A549 (cell line): Measurements from ENCODE around the gene CELF4. TPM values are rescaled to one million over a fixed set of nuclear protein-coding genes. Genes with fewer than 3 reads are reported as not detected.
"Not testable (repeated sequence)": the region's sequence is repeated elsewhere in the genome, so short reads cannot be mapped to it uniquely, and the experiment has no call there.

Experiments used
- ATAC-seq, 2 experiments: fragments of 200-7000 bp in 1 of 2; fragments of >200 bp in 1 of 2; cut with Nextera tagmentation in 1 of 2; cut with Tn5 transposase in 1 of 2; 3 replicates each; pipeline versions ENCODE4 v1.8.0 to v1.9.1; 2018 to 2020; ENCODE audit warnings: mild to moderate bottlenecking in 1 of 2, moderate library complexity in 1 of 2
- CTCF ChIA-PET: fragments of 300-600 bp; sonication (Branson Sonifier 250); formaldehyde crosslinking; extraction: SDS; loops from one replicate; lab custom pipeline; 2021; ENCODE audit warnings: antibody characterized with exemption, inconsistent platforms; lab: Yijun Ruan, JAX
- POLR2A ChIA-PET: fragments of 350-600 bp; formaldehyde crosslinking; extraction: SDS; loops from one replicate; lab custom pipeline; 2021; ENCODE audit warnings: antibody characterized with exemption, inconsistent platforms; lab: Yijun Ruan, JAX
- DNase-seq, 2 experiments: peaks; one replicate each; pipeline versions ENCODE4 v3.0.0 to v3.0.0-alpha.2; 2011 to 2016; ENCODE audit warnings: low read depth in 1 of 2, low spot score in 1 of 2
- FAIRE-seq: peaks from 2 replicates; lab custom pipeline; 2011; peaks lifted over from hg19 to GRCh38; lab: Jason Lieb, UNC
- H3K27ac ChIP-seq, 2 experiments: fragments of >200 bp; sonication (Bioruptor Twin); formaldehyde crosslinking; 3 replicates each; pipeline ENCODE4 v1.5.1; 2016 to 2017
- H3K4me1 ChIP-seq: fragments of >200 bp; sonication (Bioruptor Twin); formaldehyde crosslinking; 3 replicates; pipeline ENCODE4 v1.6.1; 2016
- H3K4me2 ChIP-seq: fragments of >200 bp; sonication (Bioruptor Twin); formaldehyde crosslinking; 3 replicates; pipeline ENCODE4 v1.6.1; 2016
- H3K4me3 ChIP-seq: fragments of >200 bp; sonication (Bioruptor Twin); formaldehyde crosslinking; 3 replicates; pipeline ENCODE4 v1.5.1; 2016
- H3K9me3 ChIP-seq: fragments of >200 bp; sonication (Bioruptor Twin); formaldehyde crosslinking; 3 replicates; pipeline ENCODE4 v1.6.1; 2016
- BHLHE40 ChIP-seq: IDR thresholded peaks from 2 replicates; pipeline ENCODE4 v1.6.1; 2012; ENCODE audit warnings: low read depth, low read length, inconsistent platforms
- CBX2 ChIP-seq: fragments of 200-600 bp; sonication (generic); IDR thresholded peaks from 2 replicates; pipeline ENCODE4 v1.6.1; 2016; ENCODE audit warnings: low read depth, mild to moderate bottlenecking, borderline replicate concordance
- CBX8 ChIP-seq: fragments of 200-600 bp; sonication (generic); IDR thresholded peaks from 2 replicates; pipeline ENCODE4 v1.6.1; 2016
- CHD4 ChIP-seq: fragments of 200-600 bp; sonication (generic); IDR thresholded peaks from 2 replicates; pipeline ENCODE4 v1.6.1; 2016; ENCODE audit warnings: antibody characterized with exemption, mild to moderate bottlenecking, borderline replicate concordance
- EHMT2 ChIP-seq: fragments of 200-600 bp; sonication (generic); IDR thresholded peaks from 2 replicates; pipeline ENCODE4 v1.6.1; 2016; ENCODE audit warnings: antibody characterized with exemption, low read depth, mild to moderate bottlenecking, moderate library complexity
- ELK1 ChIP-seq: fragments of 150-350 bp; IDR thresholded peaks from 2 replicates; pipeline ENCODE4 v1.6.1; 2014; ENCODE audit warnings: low read depth, mild to moderate bottlenecking, low read length
- EP300 ChIP-seq, 2 experiments: fragments of >200 bp; sonication (Bioruptor Twin); formaldehyde crosslinking; IDR thresholded peaks; 2 replicates in 1 of 2; 3 replicates in 1 of 2; pipeline ENCODE4 v1.6.1; 2016 to 2017
- ESRRA ChIP-seq: fragments of 150-350 bp; IDR thresholded peaks from 2 replicates; pipeline ENCODE4 v1.6.1; 2014; ENCODE audit warnings: mild to moderate bottlenecking, low read length, borderline replicate concordance
- HMGXB4 ChIP-seq: fragments of 250-450 bp; sonication (Bioruptor Pico); IDR thresholded peaks from 2 replicates; pipeline ENCODE4 v1.5.0; 2021; ENCODE audit warnings: mild to moderate bottlenecking, moderate library complexity, borderline replicate concordance
- HOXA7 ChIP-seq: fragments of 250-450 bp; sonication (Bioruptor Pico); IDR thresholded peaks from 2 replicates; pipeline ENCODE4 v1.5.0; 2020; ENCODE audit warnings: mild to moderate bottlenecking, moderate library complexity
- HOXB13 ChIP-seq: fragments of 250-450 bp; sonication (Bioruptor Pico); IDR thresholded peaks from 2 replicates; pipeline ENCODE4 v1.5.0; 2020; ENCODE audit warnings: low read depth, mild to moderate bottlenecking, moderate library complexity
- HOXB5 ChIP-seq: fragments of 250-450 bp; sonication (Bioruptor Pico); IDR thresholded peaks from 2 replicates; pipeline ENCODE4 v1.5.0; 2020; ENCODE audit warnings: mild to moderate bottlenecking, moderate library complexity
- JUN ChIP-seq, 2 experiments: fragments of >200 bp; sonication (Bioruptor Twin); formaldehyde crosslinking; IDR thresholded peaks; 2 replicates in 1 of 2; 3 replicates in 1 of 2; pipeline ENCODE4 v1.6.1; 2016 to 2017
- JUNB ChIP-seq: fragments of >200 bp; sonication (Bioruptor Twin); formaldehyde crosslinking; IDR thresholded peaks from 2 replicates; pipeline ENCODE4 v1.6.1; 2016
- KDM1A ChIP-seq: fragments of 200-600 bp; sonication (generic); IDR thresholded peaks from 2 replicates; pipeline ENCODE4 v1.6.1; 2016; ENCODE audit warnings: low read depth, mild to moderate bottlenecking
- MAZ ChIP-seq: fragments of 150-350 bp; IDR thresholded peaks from 2 replicates; pipeline ENCODE4 v1.6.1; 2014; ENCODE audit warnings: antibody characterized with exemption, low read depth, low read length, borderline replicate concordance
- NFE2L2 ChIP-seq: fragments of 150-350 bp; conservative IDR thresholded peaks from 2 replicates; pipeline ENCODE4 v1.6.1; 2014; ENCODE audit warnings: low read length
- NR3C1 ChIP-seq: fragments of >200 bp; sonication (Bioruptor Twin); formaldehyde crosslinking; IDR thresholded peaks from 3 replicates; pipeline ENCODE4 v1.6.1; 2017
- POLR2A ChIP-seq: IDR thresholded peaks from 2 replicates; pipeline ENCODE4 v1.6.1; 2012; ENCODE audit warnings: mild to moderate bottlenecking, low read length
- POLR2AphosphoS2 ChIP-seq: conservative IDR thresholded peaks from 2 replicates; pipeline ENCODE4 v1.6.1; 2012; ENCODE audit warnings: low read length, improper control_type of control experiment, inconsistent platforms
- RARB ChIP-seq: fragments of 250-450 bp; sonication (Bioruptor Pico); IDR thresholded peaks from 2 replicates; pipeline ENCODE4 v1.8.0; 2021; ENCODE audit warnings: mild to moderate bottlenecking, moderate library complexity
- RCOR1 ChIP-seq: fragments of 150-350 bp; IDR thresholded peaks from 2 replicates; pipeline ENCODE4 v1.6.1; 2014; ENCODE audit warnings: antibody characterized with exemption, low read length, low read depth
- RFX5 ChIP-seq: fragments of 450-650 bp; IDR thresholded peaks from 2 replicates; pipeline ENCODE4 v1.7.1; 2014; ENCODE audit warnings: antibody characterized with exemption, mild to moderate bottlenecking, moderate library complexity
- SMC3 ChIP-seq: fragments of >200 bp; sonication (Bioruptor Twin); formaldehyde crosslinking; IDR thresholded peaks from 3 replicates; pipeline ENCODE4 v1.6.1; 2018; ENCODE audit warnings: inconsistent platforms
- SREBF2 ChIP-seq: fragments of 450-650 bp; IDR thresholded peaks from 2 replicates; pipeline ENCODE4 v1.6.1; 2014; ENCODE audit warnings: mild to moderate bottlenecking, moderate library complexity
- TFCP2L1 ChIP-seq: fragments of 250-450 bp; sonication (Bioruptor Pico); IDR thresholded peaks from 2 replicates; pipeline ENCODE4 v1.5.0; 2021; ENCODE audit warnings: mild to moderate bottlenecking
- USF2 ChIP-seq: fragments of 450-650 bp; IDR thresholded peaks from 2 replicates; pipeline ENCODE4 v1.6.1; 2014; ENCODE audit warnings: antibody characterized with exemption
- ZC3H11A ChIP-seq: fragments of 450-650 bp; IDR thresholded peaks from 2 replicates; pipeline ENCODE4 v1.6.1; 2014; ENCODE audit warnings: antibody characterized with exemption, mild to moderate bottlenecking
- WGBS: methylation state at CpG from one replicate; pipeline ENCODE4 v1.1.6; 2017; ENCODE audit errors: missing lambda C conversion rate; 5-methylcytosine and 5-hydroxymethylcytosine counted together
- polyA plus RNA-seq, 4 experiments: library from polyadenylated mRNA; depleted of rRNA in 3 of 4; stranded (reverse); fragments of >200 nt; fragmentation: RNase III in 1 of 4; extraction: RNeasy Plus Mini Kit Qiagen cat#74134 plus additional on column Dnase treatment in 1 of 4; gene quantifications; 2 replicates in 3 of 4; 3 replicates in 1 of 4; pipeline ENCODE4 v1.2.3, GENCODE V29; 2011 to 2017
- TF ChIP-seq, protein P1 (sequence below): fragments of 250-450 bp; sonication (Bioruptor Pico); IDR thresholded peaks from 2 replicates; pipeline ENCODE4 v1.5.0; 2020; ENCODE audit warnings: low read depth, mild to moderate bottlenecking, moderate library complexity
- TF ChIP-seq, protein P2 (sequence below): fragments of >200 bp; sonication (Bioruptor Twin); formaldehyde crosslinking; IDR thresholded peaks from 2 replicates; pipeline ENCODE4 v1.6.1; 2016

Gene CELF4
- polyA plus RNA-seq, 2 of the 4 experiments (the other 2 are of a cell fraction), result 0.08 TPM; not detected in 1

GRCh38 chr18:37361335-37362157 is 204.1 kb downstream of the CELF4 start:
- H3K9me3 ChIP-seq, result no peaks in the 10 kb centered on the region
- ATAC-seq (no peak), DNase-seq (no peak), FAIRE-seq (no peak)
- no peak overlapping the region for H3K4me3 ChIP-seq
- no peak overlapping the region for H3K4me2 ChIP-seq
- CTCF ChIA-PET, result interaction anchor here (1.6 kb wide), 1 partner anchor 18 kb away, joined by 5 read pairs; no protein-coding TSS in a partner anchor
- H3K27ac ChIP-seq, result no peak overlapping the region
- POLR2A ChIA-PET, result no interaction called here
- H3K4me1 ChIP-seq, result no peaks in the 10 kb centered on the region
- WGBS, result 62% methylated on average over 18 of the region's 19 CpGs
- TF ChIP-seq SMC3 (no peak), CBX2 (no peak), NR3C1 (no peak), CBX8 (no peak), TFCP2L1 (no peak), EP300 (IDR thresholded peaks at IDR 0.05) (no peak), HOXB5 (no peak), JUN (IDR thresholded peaks at IDR 0.05) (no peak), EHMT2 (no peak), MAZ (no peak), ZC3H11A (no peak), RFX5 (no peak), USF2 (no peak), ELK1 (no peak), BHLHE40 (no peak), RARB (CRISPR knock-in tag) (no peak), POLR2AphosphoS2 (no peak)
- TF ChIP-seq, protein P1, sequence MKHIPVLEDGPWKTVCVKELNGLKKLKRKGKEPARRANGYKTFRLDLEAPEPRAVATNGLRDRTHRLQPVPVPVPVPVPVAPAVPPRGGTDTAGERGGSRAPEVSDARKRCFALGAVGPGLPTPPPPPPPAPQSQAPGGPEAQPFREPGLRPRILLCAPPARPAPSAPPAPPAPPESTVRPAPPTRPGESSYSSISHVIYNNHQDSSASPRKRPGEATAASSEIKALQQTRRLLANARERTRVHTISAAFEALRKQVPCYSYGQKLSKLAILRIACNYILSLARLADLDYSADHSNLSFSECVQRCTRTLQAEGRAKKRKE (CRISPR knock-in tag), result no peak

DNA sequence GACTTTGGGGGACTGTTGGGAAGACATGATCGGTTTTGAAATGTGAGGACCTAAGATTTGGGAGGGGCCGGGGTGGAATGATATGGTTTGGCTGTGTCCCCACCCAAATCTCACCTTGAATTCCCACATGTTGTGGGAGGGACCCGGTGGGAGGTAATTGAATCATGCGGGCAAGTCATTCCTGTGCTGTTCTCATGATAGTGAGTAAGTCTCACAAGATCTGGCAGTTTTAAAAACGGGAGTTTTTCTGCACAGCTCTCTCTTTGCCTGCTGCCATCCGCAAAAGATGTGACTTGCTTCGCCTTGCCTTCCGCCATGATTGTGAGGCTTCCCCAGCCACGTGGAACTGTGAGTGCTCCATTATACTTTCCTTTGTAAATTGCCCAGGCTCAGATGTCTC is 207.5 kb downstream of the CELF4 start:
- FAIRE-seq, POLR2A ChIA-PET, H3K4me1 ChIP-seq, H3K4me3 ChIP-seq, CTCF ChIA-PET, H3K9me3 ChIP-seq, ATAC-seq, H3K27ac ChIP-seq, H3K4me2 ChIP-seq, DNase-seq: not testable (repeated sequence)
- WGBS, result 27% methylated on average over 8 of the region's 9 CpGs

GRCh38 chr18:37355772-37356171 is 209.8 kb downstream of the CELF4 start:
- no peaks in the 10 kb centered on the region for H3K4me1 ChIP-seq
- no CpG with 5 or more reads among the region's 3 CpGs for WGBS
- H3K27ac ChIP-seq, result no peak overlapping the region
- ChIA-PET CTCF (interaction anchor here (0.5 kb wide), 1 partner anchor 172 kb away, joined by 3 read pairs; no protein-coding TSS in a partner anchor), POLR2A (no interaction called here)
- no peak overlapping the region for H3K4me3 ChIP-seq
- ATAC-seq, result no peak
- no peaks in the 10 kb centered on the region for H3K9me3 ChIP-seq
- DNase-seq, result no peak
- no peak for FAIRE-seq
- H3K4me2 ChIP-seq, result no peak overlapping the region
- no peak for TF ChIP-seq ELK1
- no peak for TF ChIP-seq HOXB5
- TF ChIP-seq RCOR1, result no peak
- TF ChIP-seq ESRRA, result no peak
- TF ChIP-seq HOXA7, result no peak
- no peak for TF ChIP-seq KDM1A
- TF ChIP-seq TFCP2L1, result no peak
- TF ChIP-seq HMGXB4, result no peak
- TF ChIP-seq NFE2L2, result no peak
- TF ChIP-seq, protein P2, sequence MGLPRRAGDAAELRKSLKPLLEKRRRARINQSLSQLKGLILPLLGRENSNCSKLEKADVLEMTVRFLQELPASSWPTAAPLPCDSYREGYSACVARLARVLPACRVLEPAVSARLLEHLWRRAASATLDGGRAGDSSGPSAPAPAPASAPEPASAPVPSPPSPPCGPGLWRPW, result no peak
- TF ChIP-seq POLR2A, result no peak
- no peak for TF ChIP-seq SMC3
- TF ChIP-seq EP300 (IDR thresholded peaks at IDR 0.05), result no peak
- no peak for TF ChIP-seq JUNB
- TF ChIP-seq HOXB13 (CRISPR knock-in tag), result no peak
- no peak for TF ChIP-seq CHD4
- no peak for TF ChIP-seq SREBF2
